Ramos (cell line): Measurements from ENCODE around the gene CANT1.

Source experiments
- in situ Hi-C: fragments of 300-500 bp; cut with MboI; formaldehyde crosslinking; loops from one replicate; pipeline ENCODE4 v1.14.3; 2022; ENCODE audit warnings: low sequenced_read_pairs; ENCODE audit not compliant: unreplicated experiment

CANT1 gene

GRCh38 chr17:79009397-79010303 lies at the start of gene CANT1:
CANT1 (minus strand) TSS chr17:79009764; CDS start chr17:78997622, 12,142 bp downstream.
- in situ Hi-C loops = no loop called here

GRCh38 chr17:79057737-79058385 lies 48.3 kb upstream of the CANT1 start:
- in situ Hi-C loops = no loop called here

GRCh38 chr17:79055197-79055596 lies 45.6 kb upstream of the CANT1 start:
- in situ Hi-C loops = no loop called here

- in situ Hi-C loops = no loop called here
These were observed 44.8 kb upstream of the CANT1 start for GRCh38 chr17:79054200-79054960.

GRCh38 chr17:79053251-79053925 lies 43.8 kb upstream of the CANT1 start:
- in situ Hi-C loops = no loop called here

GRCh38 chr17:79052131-79052530 lies 42.6 kb upstream of the CANT1 start:
- in situ Hi-C loops = no loop called here

GRCh38 chr17:79051306-79051705 lies 41.7 kb upstream of the CANT1 start:
- in situ Hi-C loops = no loop called here

- in situ Hi-C loops = no loop called here
These were observed 41.0 kb upstream of the CANT1 start for GRCh38 chr17:79050551-79050950.

GRCh38 chr17:79049821-79050220 lies 40.3 kb upstream of the CANT1 start:
- in situ Hi-C loops = no loop called here

GRCh38 chr17:79048826-79049755 lies 39.5 kb upstream of the CANT1 start:
- in situ Hi-C loops = no loop called here

GRCh38 chr17:79047923-79048825 lies 38.6 kb upstream of the CANT1 start:
- in situ Hi-C loops = no loop called here

GRCh38 chr17:79047291-79047920 lies 37.8 kb upstream of the CANT1 start:
- in situ Hi-C loops = no loop called here

- in situ Hi-C loops = no loop called here
These were observed 37.3 kb upstream of the CANT1 start for GRCh38 chr17:79046916-79047280.

- in situ Hi-C loops = no loop called here
These were observed 36.8 kb upstream of the CANT1 start for GRCh38 chr17:79046197-79046915.

- in situ Hi-C loops = no loop called here
These were observed 36.3 kb upstream of the CANT1 start for GRCh38 chr17:79045842-79046196.

- in situ Hi-C loops = no loop called here
These were observed 35.6 kb upstream of the CANT1 start for GRCh38 chr17:79045001-79045729.

GRCh38 chr17:79044462-79044861 lies 34.9 kb upstream of the CANT1 start:
- in situ Hi-C loops = no loop called here
